ENCODE results near the gene SYAP1. TPM values are rescaled to one million over a fixed set of nuclear protein-coding genes. Genes with fewer than 3 reads are reported as not detected.

SYAP1 gene
- polyA plus RNA-seq, 1 experiment = 16.2 TPM

Small RNA genes lying within 50 kb of the gene (small RNA-seq; reads per million reads assigned to genes)
- gene RNU7-56P (ENCODE audit: insufficient read length, low read depth) = not detected
- not detected for gene RPL12P49 (ENCODE audit: insufficient read length, low read depth)

Other genes starting within 250 kb of the SYAP1 start
- gene S100G, start 69.5 kb upstream of the SYAP1 start, polyA plus RNA-seq (2011; rRNA removed) = not detected in 2 replicates
- 9.5 and 11.7 TPM in 2 replicates for gene CTPS2, start 6.9 kb upstream of the SYAP1 start, polyA plus RNA-seq (2011; rRNA removed)
- 10.0 and 15.4 TPM in 2 replicates for gene TXLNG, start 66.9 kb downstream of the SYAP1 start, polyA plus RNA-seq (2011; rRNA removed)
- 133 and 157 TPM in 2 replicates for gene RBBP7, start 150.8 kb downstream of the SYAP1 start, polyA plus RNA-seq (2011; rRNA removed)
- gene REPS2, start 227.0 kb downstream of the SYAP1 start, polyA plus RNA-seq (2011; rRNA removed) = 0.15 and 0.17 TPM in 2 replicates

All from AG04450 (cell line).